ENCODE measurements around the gene RPS28.
"Not testable (repeated sequence)": the region's sequence is repeated elsewhere in the genome, so short reads cannot be mapped to it uniquely, and the experiment has no call there.

RPS28 gene

GRCh38 chr19:8342684-8343482, 21.6 kb downstream of the RPS28 start, which contains the start of gene KANK3:
Gene KANK3, minus strand, starts transcription at chr19:8343262. Its CDS starts 5,434 bp downstream, at chr19:8337828.
- DNase-seq = peak; percentile 96

- DNase-seq = no peak
Observed at GRCh38 chr19:8343483-8343844, 22.2 kb downstream of the RPS28 start.

- not testable (repeated sequence) for DNase-seq
Observed at GRCh38 chr19:8349629-8350372, 28.5 kb downstream of the RPS28 start.

DNA sequence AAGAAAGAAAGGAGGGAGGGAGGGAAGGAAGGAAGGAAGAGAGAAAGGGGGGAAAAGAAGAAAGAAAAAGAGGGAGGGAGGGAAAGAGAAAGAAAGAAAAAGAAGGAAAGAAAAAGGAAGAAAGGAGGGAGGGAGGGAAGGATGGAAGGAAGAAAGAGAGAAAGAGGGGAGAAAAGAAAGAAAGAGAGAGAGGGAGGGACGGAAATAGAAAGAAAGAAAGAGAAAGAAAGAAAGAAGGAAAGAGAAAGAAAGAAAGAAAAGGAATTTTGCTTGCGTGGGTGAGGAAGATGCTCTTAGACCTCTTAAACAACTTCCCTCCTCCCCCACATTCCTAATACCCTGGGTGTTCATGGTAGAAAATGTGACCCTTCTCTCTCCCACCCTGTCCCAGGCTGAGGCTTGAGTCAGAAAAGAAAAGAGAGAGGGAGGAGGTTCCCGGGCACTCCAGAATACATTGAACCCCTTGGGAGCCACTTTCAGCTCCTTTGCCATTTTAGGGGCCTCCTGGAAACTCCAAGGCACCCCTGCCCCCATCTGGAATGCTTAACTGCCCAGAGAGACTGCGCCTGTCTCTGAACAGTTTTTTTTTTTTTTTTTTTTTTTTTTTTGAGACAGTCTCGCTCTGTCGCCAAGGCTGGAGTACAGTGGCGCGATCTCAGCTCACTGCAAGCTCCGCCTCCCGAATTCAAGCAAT, 31.0 kb downstream of the RPS28 start:
- DNase-seq = no peak

DNA sequence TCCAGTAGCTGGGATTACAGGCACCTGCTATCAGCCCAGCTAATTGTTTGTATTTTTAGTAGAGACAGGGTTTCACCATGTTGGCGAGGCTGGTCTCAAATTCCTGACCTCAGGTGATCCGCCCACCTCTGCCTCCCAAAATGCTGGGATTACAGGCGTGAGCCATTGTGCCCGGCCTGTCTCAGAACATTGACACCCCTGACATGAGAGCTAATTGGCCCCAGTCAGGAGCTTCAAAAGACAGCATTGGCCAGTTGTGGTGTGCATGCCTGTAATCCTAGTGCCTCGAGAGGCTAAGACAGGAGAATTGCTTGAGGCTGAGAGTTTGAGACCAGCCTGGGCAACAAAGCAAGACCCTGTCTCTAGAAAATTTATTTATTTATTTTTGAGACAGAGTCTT, 31.5 kb downstream of the RPS28 start:
- not testable (repeated sequence) for DNase-seq

GRCh38 chr19:8355631-8356402, 34.5 kb downstream of the RPS28 start:
- DNase-seq = no peak

GRCh38 chr19:8357007-8357521, 35.8 kb downstream of the RPS28 start:
- no peak for DNase-seq

DNA sequence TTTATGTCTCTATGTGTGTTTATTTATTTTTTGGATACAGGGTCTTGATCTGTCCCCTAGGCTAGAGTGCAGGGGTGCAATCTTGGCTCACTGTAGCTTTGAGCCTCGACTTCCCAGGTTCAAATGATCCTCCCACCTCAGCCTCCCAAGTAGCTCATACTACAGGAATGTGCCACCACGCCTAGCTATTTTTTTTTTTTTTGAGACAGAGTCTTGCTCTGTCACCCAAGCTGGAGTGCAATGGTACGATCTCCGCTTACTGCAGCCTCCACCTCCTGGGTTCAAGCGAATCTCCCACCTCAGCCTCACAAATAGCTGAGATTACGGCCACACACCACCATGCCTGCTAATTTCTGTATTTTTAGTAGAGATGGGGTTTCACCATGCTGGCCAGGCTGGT, 37.7 kb downstream of the RPS28 start:
- no peak for DNase-seq

- no peak for DNase-seq
Observed at GRCh38 chr19:8360196-8360595, 38.9 kb downstream of the RPS28 start.

GRCh38 chr19:8361921-8362793, 40.9 kb downstream of the RPS28 start:
- DNase-seq = peak; percentile 64

DNA sequence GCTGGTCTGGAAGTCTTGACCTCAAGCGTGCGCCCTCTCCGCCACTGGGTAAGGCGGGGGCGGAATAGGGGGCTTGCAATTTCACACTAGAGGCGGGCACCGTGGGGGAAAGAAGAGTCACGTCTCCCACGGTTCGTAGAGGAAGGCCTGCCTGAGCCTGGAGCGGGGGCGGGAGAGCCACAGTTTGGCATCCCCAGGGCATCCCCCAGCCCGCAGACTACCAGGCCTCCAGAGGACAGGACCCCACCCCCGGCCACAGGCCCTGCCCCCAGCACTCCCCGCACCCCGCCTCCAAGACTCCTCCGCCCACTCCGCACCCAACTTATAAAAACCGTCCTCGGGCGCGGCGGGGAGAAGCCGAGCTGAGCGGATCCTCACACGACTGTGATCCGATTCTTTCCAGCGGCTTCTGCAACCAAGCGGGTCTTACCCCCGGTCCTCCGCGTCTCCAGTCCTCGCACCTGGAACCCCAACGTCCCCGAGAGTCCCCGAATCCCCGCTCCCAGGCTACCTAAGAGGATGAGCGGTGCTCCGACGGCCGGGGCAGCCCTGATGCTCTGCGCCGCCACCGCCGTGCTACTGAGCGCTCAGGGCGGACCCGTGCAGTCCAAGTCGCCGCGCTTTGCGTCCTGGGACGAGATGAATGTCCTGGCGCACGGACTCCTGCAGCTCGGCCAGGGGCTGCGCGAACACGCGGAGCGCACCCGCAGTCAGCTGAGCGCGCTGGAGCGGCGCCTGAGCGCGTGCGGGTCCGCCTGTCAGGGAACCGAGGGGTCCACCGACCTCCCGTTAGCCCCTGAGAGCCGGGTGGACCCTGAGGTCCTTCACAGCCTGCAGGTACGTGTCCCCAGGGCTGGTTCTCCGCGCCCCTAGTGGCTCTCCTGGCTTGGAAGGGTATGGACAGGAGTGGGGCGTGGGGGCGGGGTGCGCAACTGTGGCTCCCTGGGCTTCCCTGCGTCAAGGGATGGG, 42.8 kb downstream of the RPS28 start, which contains the start of gene ANGPTL4:
ANGPTL4 (plus strand) TSS at position 353 of the 969 bp plus-strand sequence; CDS start at position 520, 167 bp downstream.
- peak; percentile 73 for DNase-seq

GRCh38 chr19:8366121-8366581, 44.9 kb downstream of the RPS28 start:
- no peak for DNase-seq

GRCh38 chr19:8366961-8367326, 45.6 kb downstream of the RPS28 start:
- no peak for DNase-seq

GRCh38 chr19:8367327-8368001, 46.2 kb downstream of the RPS28 start:
- no peak for DNase-seq

DNA sequence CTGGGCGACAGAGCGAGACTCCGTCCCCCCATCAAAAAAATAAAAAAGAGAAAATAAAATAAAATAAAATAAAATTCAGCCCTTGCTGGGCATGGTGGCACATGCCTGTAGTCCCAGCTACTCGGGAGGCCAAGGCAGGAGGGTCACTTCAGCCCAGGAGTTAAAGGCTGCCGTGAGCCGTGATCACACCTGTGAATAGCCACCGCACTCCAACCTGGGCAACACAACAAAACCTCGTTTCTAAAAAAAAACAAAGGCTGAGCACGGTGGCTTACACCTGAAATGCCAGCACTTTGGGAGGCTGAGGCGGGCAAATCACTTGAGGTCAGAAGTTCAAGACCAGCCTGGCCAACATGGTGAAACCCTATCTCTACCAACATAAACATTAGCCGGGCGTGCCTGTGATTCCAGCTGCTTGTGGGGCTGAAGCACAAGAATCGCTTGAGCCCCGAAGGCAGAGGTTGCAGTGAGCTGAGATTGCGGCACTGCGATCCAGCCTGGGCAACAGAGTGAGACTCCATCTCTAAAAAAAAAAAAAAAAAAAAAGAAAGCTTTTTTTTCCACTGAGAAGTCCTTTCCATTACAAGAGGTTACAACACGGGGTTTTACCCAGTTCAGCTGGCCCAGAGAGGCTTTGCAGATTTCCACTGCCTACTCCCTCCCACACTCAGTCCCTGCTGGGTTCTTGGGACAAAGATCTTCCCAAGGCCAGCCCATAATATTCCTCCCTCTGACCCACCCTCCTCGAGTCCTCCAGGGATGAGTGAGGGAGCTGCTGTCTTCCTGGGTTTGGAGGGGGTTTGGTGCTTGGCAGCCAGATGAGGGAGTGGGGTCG, 49.1 kb downstream of the RPS28 start:
- no peak for DNase-seq

DNA sequence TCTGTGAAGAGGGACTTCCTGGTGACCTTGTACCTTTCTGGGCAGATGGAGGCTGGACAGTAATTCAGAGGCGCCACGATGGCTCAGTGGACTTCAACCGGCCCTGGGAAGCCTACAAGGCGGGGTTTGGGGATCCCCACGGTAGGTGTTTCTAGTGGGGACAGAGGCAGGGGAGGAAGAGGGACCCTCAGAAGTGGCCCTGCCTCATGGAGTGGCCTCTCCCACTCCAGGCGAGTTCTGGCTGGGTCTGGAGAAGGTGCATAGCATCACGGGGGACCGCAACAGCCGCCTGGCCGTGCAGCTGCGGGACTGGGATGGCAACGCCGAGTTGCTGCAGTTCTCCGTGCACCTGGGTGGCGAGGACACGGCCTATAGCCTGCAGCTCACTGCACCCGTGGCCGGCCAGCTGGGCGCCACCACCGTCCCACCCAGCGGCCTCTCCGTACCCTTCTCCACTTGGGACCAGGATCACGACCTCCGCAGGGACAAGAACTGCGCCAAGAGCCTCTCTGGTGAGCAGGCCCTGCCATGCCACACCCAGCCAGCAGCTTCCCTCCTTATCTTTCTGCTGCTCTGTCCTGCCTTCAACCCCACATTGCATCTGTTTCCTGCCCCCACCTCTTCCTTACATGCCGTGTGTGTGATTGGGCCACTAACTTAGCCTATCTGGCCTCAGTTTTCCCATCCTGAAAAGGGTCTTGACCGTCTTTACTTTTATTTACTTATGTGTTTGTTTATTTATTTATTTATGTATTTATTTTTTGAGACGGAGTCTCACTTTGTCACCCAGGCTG, 49.9 kb downstream of the RPS28 start:
- DNase-seq = no peak

Data from activated CD4-positive, alpha-beta T cell treated with anti-CD3 and anti-CD28 coated beads for 48 hours (primary cell).